Activated CD8-positive, alpha-beta memory T cell treated with anti-CD3 and anti-CD28 coated beads for 24 hours (primary cell): ENCODE data around the gene UNC5C.

ENCODE experiments used
- DNase-seq: peaks from one replicate; pipeline ENCODE4 v3.0.0-alpha.2; 2020

UNC5C gene

DNA sequence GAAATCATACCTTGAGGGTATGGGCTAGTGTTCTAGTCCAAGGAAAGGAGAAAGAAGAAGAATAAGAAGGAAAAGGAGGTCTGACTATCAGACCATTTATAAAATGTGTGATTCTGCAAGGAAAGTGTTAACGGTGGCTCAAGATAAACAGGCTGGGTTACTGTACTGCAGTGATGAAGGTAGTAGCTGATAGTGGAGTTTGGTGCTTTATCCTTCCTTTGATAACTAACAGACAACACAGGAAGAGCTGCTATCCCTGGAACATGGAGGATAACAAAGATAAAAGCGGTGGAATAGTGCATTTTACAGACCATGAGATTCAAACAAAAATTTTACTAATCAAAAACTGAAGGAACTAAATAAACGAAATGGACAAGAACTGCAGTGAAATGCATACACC is 2.6 kb downstream of the UNC5C start:
- no peak for DNase-seq

DNA sequence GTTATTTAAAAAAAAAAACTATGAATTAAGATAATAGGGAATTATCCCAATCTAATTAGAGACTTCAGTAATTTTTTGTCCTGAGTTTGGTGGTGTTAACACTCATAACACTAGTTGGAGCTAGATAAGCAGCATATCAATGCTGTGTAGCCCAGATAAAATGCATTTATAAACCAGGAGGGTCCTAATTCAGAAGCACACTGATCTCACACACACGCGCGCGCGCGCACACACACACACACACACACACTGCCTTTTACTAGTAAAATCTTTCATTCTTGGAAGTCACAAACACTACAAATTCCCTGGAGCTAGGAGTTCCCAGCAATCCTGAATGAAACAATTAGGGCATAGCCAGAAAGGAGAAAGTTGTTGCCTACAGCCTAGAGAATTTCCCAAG is 3.2 kb downstream of the UNC5C start:
- DNase-seq: no peak

DNA sequence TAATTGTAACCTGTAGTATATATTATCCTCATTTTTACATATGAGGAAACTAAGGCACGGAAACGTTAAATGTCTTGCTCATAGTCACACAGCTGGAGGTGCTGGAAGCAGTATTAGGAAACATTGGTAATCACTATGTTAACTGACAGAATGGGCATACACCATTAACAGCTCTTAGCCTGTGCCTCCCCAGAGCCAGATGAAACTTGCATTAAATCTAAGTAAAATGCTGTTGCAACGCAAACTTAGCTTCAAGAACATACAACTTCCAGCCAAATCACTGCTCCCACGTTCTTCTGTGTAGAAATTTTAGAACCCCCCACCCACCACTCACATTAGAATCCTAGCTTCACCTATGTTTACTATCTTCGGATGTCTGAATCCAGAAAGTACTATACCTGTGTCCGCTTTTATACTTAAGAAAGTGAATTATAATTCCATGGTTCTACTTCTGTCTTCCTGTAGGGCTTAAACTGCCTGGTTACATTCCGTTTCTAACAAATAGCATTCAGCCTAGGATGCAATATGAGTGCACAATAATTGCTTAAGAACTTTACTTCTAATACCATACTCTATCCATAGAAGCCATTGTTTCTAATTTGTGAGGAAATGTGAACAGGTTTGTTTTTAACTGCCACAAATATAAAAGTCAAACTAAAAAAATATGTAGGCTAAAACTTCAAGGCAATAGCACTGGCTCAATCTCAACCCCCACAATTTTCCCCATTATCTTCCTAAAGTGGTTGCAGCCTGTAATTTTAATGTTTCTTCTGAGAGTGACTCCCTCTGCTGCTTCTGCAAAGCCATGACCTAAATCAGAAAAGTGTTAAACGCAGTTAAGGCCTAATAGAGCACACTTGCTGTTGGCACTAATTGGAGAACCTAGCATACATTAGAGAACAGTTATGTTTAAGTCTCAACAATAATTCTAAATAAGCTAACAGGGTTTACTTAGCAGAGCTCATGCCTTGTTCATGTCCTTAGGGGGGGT is 4.4 kb downstream of the UNC5C start:
- DNase-seq: no peak

DNA sequence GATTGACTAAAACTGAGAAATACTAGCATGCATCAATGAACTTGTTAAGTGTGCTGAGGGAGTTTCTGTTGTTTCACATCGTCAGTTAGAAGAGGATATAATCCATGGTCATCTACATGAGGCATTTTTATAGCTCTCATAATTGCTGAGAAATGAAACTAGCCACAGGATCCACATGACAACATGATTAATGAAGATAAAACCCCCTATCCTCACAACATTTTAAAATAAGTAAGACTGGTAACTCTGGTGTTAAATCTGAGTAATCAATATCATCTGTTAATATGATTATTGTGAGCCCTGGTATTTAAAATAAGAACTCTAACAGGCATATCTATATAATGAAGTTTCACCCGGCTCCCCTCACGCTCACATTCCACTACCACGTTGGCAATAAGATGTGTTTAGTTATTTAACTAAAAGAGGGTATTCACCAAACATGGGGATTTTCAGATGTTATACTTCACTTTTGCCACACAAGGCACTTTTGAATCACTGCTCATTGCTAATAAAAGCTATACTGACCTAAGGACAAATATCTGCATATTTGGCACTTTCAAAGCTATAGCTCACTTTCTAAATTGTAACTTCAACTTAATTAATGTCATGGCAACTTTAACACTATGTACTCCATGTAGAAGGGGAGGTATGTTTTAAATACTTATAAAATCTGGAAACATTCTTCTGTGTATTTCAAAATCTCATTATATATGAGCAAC is 6.7 kb downstream of the UNC5C start:
- DNase-seq: no peak

DNA sequence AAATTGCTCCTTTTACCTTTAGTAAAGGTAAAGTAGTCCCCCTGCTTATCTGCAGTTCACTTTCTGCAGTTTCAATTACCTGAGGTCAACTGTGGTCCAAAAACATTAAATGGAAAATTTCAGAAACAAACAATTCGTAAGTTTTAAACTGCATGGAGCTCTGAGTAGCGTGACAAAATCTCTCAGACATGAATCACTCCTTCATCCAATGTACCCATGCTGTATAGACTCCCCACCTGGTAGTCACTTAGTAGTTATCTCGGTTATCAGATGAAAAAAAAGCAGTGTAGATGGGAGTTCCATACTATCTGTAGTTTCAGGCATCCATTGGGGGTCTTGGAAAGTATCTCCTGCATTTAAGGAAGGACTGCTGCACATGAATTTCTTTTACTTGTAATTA is 7.7 kb downstream of the UNC5C start:
- DNase-seq: no peak

DNA sequence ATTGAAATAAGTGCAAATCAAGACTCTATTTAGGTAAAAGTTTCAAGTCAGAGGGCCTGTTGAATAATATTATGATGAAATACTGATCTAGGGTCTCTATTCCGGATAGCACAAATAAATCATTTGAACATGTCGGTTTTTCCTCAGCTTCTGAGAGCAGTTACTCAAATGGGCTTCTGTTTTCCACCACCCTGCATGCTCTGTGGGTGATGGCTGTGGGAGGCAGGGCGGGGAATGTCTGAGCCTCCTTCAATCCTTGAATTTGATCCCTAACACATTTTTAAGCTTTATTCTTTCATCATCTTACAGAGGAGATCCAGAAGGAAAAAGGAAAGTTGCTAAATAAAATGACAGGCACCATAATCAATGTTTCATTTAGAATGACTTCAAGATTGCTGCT is 8.5 kb downstream of the UNC5C start:
- no peak for DNase-seq

DNA sequence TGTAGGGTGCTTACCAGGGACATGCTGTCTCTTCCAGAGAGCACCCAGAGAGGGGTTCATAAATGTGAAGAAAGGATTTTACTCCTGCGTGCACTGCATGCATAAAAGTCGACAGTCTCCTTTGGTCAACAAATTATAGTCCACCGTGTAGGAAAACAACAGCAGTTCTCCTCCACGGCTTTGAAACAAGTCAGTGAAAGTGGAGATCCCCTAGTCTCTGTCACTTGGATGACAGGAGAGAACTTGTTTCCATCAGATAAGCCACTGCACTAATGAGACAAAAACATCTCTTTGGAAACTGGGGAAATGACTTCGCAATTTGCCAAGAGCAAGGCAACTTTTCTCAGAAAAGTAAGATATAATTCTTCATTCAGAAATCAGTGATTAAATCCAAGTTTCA is 9.7 kb downstream of the UNC5C start:
- DNase-seq: no peak

DNA sequence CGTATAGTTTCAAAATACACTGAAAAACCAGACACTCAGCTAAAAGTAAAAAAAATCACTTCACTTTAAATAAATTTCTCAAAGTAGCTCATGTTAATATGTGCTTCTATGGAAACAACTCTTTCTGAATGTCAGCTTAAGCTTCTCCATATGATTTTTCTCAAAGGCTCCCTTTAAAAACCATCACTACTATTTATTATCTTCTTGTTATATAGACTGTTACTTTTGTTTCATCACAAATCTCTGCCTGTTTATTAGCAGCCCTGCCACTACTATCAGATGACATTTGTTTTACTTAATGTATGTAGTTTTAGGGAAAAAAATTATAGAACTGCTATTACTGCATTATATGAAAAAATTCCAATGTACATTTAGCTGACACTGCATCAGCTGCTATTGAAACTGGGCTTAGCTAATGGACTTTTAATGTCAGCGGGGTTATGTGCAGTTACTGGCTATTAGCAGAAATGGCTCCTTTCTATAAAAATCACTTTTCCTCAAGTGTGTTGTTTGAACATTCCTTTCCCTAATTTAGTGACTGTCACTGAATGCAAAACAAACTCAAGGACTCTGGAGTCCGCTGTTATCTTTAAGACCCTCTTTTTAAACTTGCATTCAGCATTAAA is 10.8 kb downstream of the UNC5C start:
- DNase-seq: no peak

DNA sequence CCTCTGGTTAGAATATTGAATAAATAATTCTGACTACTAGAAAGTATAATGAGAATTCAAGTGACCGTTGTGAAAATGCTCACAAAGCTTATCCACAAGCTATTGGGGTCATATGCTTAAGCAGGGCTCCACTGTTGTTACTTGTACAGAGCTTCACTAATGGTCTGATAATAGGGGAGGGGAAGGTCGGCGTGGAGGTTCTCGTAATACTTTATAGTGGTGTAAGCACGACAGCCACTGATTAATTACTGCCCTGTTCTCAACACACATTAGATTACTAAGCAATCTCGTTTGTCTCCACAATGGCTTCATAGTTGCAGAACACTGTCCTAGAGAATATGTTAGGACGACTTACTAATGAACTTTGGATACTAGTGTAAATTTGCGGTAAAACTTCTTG is 11.6 kb downstream of the UNC5C start:
- DNase-seq: no peak

DNA sequence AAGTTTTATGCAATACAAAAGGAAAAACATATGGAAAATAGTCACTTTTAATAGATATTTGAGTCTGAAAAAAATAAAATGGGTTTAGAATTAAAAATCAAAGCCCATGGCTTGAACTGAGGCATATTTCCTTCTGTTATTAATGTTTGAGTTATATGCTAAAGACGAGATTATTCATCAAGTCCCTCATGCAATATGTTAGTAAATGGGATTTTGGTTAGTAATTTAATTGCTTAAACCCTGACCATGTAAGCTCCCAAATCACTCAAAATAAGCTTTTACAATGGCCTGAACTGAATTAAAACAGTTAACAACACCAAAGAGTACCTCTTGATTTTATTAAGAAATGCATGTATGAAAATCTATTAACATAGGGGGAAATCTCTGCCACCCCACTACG is 12.1 kb downstream of the UNC5C start:
- DNase-seq: no peak

DNA sequence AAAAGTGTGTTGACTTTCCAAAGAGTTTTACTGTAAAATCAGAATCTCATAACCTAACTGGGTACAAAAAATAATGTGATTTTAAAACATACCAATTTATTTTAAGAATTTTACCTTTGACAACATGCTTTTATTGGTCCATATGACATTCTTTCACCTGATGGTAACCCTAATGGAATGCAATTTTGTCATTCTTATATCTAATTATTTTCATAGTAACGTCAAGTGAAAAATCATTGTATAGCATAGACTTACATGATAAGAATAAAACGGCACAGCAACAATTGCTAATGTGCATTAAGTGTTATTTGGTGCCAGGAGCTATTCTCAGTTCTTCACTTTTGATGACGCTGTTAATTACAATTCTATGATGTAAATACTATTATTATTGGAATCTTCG is 13.6 kb downstream of the UNC5C start:
- DNase-seq: no peak

DNA sequence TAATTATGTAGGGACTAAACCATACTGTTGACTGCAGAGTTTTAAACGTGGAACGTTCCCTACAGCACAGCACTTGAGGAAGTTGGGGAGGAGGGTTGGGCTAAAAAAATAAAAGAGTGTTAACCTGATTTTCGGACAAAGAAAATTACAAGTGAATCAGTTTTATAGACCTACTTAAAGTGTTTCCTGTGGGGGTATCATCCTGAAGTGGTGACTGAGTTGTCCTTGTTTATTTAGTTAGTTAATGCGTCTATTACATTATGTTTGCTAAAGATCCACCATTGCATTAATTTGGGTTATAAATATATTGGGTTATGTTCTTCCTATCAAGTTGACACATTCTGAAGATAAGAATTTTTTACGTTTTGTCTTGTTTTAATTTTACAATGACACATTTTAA is 14.7 kb downstream of the UNC5C start:
- no peak for DNase-seq

DNA sequence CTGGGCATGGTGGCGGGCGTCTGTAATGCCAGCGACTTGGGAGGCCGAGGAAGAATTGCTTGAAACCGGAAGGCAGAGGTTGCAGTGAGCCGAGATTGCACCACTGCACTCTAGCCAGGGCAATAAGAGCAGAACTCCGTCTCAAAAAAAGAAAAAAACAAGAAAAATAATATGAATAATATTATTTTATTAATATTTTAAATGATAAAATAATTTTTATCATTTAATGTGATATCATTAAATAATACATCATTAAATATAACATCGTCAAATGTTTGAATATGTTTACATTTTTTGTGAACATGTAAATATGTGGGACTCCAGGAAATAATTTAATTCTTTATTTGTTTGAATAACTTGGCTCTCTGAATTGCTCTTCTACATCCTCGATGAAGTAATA is 15.5 kb downstream of the UNC5C start:
- DNase-seq: no peak

DNA sequence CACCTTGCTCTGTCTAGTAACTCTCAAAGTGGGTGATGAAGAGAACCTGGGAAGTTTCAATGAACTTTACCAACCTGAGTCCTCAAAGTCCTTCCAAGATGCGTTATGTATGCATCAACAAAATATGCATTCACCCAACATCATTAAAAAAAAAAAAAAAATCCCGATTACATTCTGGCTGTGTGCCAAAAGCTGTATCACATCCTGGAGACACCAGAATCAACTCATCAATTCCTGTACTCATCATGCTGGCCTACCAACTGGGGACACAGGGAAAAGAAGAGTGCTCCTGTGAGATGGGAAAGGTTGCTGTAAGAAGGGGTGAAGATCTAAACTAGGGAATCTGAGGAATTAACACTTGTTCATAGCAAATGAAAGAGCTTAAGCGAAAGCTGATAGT is 16.5 kb downstream of the UNC5C start:
- no peak for DNase-seq

DNA sequence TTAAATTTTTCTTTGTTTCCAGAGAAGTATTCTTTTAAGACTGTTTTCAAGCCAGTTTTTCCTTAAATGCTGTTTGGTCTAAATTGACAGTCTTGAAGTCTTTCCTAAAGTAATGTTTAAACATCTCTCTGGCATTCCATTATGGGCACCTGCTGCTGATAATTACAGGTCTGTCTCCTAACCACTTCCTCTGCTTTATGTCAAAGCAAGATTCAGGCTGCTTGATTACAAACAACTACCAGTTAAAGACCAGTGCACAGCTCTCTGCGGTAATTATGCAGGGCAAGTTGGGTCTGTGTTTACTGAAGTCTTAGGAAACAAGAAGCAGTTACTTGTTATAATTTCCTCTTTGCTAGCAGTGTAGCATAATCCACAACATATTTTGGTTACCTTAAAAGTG is 17.6 kb downstream of the UNC5C start:
- no peak for DNase-seq

DNA sequence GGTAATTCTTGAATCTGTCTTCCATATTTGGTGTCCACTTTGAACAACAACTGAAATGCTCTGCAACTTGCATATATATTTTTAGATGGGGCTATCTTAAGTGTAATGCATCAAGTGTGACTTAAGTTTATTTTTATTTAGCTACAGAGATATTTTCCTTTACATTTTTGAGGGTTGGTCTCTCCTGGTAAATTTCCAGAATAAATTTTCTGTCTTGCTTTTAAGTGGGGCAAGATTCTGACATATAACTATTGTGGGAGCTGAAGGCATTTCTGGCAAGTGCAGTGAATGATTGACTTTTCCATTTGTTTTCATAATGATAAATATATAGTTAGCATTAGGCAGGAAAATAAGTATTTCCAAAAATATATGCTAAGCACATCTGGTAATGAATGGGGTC is 18.8 kb downstream of the UNC5C start:
- DNase-seq: no peak

DNA sequence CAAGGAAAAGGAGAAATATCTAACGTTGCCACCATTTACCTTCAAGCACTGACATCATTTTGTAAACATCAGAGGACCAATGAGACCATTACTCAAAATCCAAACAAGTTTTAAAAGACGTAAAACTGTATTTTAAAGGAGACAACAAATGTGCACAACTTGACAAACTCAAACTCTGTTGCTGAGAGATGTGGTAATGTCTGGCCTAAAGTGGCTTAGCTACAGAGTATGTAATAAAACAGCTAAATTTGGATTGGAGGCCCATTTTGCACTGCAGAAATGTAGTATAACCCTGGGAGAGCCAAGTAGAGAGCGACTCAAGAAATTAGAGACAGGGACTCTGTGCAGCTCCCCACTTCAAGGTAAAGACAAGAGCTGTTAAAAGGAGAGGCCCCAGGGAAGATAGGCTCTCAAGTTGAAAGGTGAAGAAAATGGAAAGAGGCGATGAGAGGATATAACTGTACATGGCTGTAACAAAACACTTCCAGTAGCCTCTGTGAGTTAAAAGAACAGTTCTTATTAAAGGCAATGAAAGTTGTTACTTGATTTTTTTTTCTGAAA is 20.3 kb downstream of the UNC5C start:
- no peak for DNase-seq

DNA sequence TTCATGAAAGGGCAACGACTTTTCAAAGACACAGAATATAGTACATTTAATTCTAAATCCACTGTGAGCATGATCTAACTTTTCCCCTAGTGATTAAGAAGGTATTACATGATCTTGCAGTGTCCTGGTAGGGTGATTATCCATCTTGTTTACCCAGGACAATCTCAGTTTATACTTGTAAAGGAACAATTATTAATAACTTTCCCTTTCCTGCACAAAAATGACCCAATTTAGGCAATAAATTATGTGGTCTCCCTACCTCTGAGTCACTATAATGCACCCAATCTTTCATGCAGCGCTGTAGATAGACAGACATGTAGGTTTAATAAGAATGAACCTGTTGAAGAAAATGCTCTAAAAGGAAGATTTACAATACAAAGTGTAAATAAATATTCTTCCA is 22.7 kb downstream of the UNC5C start:
- no peak for DNase-seq

DNA sequence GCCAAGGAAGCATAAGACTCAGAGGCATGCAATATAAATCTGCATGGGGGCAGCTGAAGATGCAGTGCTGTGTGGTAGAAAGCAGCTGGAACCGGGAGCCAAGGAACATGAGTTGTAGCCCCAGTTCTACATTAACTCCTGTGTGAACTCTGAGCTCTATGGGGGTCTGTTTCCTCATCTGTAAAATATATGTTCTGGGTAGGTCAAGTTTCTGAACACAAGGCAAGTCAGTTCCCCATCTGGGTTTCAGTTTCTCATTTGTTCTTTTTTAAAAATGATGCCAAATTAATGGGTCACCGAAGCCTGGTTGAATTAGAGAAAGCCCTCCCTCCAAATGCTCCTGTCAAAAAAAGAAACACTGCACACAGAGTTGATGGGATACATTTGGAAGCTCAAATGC is 24.0 kb downstream of the UNC5C start:
- no peak for DNase-seq

DNA sequence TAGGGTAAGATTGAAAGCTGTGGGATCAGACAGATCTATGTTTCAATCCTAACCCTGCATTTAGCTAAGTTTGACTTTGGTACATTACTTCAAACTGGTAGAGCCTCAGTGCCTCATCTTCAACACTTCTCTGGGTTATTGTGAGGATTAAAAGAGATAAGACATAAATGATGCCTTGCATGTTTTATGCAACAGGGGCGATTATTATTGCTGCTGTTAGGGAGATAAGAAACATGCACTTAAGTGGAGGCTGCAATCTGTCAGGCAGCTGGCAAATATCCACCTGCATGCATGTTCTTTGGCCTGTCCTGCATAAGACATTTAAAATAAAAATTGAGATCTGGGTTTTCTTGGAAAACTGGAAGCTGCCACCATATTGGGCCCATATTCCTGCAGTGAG is 24.6 kb downstream of the UNC5C start:
- no peak for DNase-seq

DNA sequence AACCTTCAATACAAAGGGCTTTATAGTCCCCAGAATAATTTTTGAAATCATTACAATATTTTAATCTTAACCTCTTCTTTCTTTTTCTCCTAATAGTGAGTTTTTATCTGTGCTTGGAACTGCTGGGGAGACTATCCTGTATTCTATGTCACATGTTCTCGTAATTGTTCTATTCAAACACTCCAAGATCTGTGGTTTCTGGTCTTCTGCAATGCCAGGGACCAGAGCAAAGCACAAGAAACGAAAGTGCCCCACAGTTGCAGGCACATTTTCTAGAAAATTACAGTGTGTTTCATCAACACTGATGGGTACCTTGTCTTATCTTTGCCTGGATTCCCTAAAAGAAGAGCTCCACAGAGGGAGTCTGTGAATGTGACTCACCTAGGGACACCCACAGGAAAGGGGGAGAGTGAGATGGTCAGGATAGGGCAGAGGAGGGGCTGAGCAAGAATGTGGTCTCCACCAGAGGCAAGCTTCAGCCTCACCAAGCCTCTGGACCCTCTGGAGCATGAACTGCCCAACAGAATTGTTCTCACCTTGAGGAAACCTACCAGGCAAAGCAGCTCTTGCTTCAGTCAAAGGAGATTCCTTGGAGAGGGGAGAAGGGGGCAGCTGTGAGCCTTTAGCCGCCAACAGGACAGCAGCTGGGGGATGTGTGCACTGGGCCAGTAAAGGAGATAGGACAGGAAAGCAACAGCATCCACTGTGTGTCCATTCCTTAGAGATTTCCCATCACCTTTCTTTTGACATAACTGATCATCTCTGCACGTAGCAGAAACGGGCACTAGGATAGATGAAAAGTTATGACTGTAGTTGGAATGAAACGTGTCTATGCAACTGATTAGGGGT is 25.9 kb downstream of the UNC5C start:
- no peak for DNase-seq

DNA sequence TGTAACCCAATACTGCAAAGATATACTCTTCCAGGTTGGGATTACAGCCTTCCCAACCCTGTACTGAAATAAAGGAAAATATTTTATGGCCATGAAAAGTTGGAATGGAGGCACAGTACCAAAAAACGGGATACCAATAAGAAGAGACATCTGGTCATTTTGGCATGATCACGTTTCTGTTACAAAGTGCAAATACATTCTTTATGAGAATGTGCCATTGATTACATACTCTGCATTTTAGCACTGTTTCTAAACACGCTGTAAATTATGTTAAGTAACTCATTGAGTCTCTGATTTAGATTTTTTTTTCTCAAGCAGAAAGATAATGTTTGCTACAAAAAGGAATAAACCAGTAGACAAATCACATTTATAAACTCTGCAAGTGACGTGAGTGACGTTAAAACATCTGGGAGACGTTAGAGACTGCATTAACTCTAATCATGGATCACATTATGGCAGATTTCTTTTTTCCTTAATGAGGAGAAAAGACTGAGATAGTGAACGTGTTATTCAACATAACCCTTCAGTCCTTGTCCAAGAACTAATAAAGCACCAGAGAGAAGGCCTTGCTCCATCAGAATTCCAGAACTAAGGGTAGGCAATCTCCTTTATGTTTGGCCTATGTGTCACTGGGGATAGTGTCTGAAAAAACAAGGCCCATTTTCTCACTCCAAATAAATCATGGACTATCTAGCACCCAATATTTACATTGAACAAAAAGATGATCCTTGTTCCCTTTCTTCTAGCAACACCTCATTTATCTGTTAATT is 31.0 kb downstream of the UNC5C start:
- DNase-seq: no peak
